AML-193 (cell line): ENCODE measurements around the gene GUSB.
"Not testable (repeated sequence)": the region's sequence is repeated elsewhere in the genome, so short reads cannot be mapped to it uniquely, and the experiment has no call there.

Experiments
- DNase-seq, 2 experiments: peaks; one replicate each; lab custom pipeline; 2025; lab: John Stamatoyannopoulos, UW

The GUSB gene

GRCh38 chr7:65981965-65982792 is at the start of gene GUSB:
Gene GUSB, minus strand, starts transcription at chr7:65982213. Its CDS starts 30 bp downstream, at chr7:65982183.
- DNase-seq = peak; percentile 69 to 79

- not testable (repeated sequence) for DNase-seq
These were observed 46.3 kb upstream of the GUSB start for GRCh38 chr7:66028342-66028741.

GRCh38 chr7:66016131-66016461 is 34.1 kb upstream of the GUSB start:
- no peak for DNase-seq

- DNase-seq = no peak
These were observed 33.6 kb upstream of the GUSB start for GRCh38 chr7:66015440-66016130.

GRCh38 chr7:66013938-66014337 is 31.9 kb upstream of the GUSB start:
- DNase-seq = peak; percentile 13 to 15

GRCh38 chr7:66007232-66007631 is 25.2 kb upstream of the GUSB start:
- DNase-seq = no peak

- peak in 1 of 2 experiments; percentile 7 for DNase-seq
These were observed 23.2 kb upstream of the GUSB start for GRCh38 chr7:66005115-66005671.

- DNase-seq = not testable (repeated sequence)
These were observed 18.9 kb upstream of the GUSB start for GRCh38 chr7:66000823-66001417.

GRCh38 chr7:65994984-65995383 is 13.0 kb upstream of the GUSB start:
- DNase-seq = not testable (repeated sequence)

- DNase-seq = no peak
These were observed 10.5 kb upstream of the GUSB start for GRCh38 chr7:65992526-65992925.

- not testable (repeated sequence) for DNase-seq
These were observed 9.8 kb upstream of the GUSB start for GRCh38 chr7:65991829-65992228.

- no peak for DNase-seq
These were observed 7.7 kb upstream of the GUSB start for GRCh38 chr7:65989694-65990080.

GRCh38 chr7:65988503-65988902 is 6.5 kb upstream of the GUSB start:
- DNase-seq = not testable (repeated sequence)

- no peak for DNase-seq
These were observed 6.1 kb upstream of the GUSB start for GRCh38 chr7:65988084-65988483.

GRCh38 chr7:65983965-65984658 is 2.1 kb upstream of the GUSB start:
- no peak for DNase-seq

GRCh38 chr7:65980478-65981250 is 1.3 kb downstream of the GUSB start:
- DNase-seq = peak; percentile 82 to 89

- no peak for DNase-seq
These were observed 2.2 kb downstream of the GUSB start for GRCh38 chr7:65979583-65980477.

GRCh38 chr7:65978891-65979582 is 3.0 kb downstream of the GUSB start:
- DNase-seq = no peak

- DNase-seq = no peak
These were observed 5.3 kb downstream of the GUSB start for GRCh38 chr7:65976659-65977196.
